Measurements from ENCODE around the gene U2SURP. TPM values are rescaled to one million over a fixed set of nuclear protein-coding genes. Genes with fewer than 3 reads are reported as not detected.
"Not testable (repeated sequence)": the region's sequence is repeated elsewhere in the genome, so short reads cannot be mapped to it uniquely, and the experiment has no call there.

The U2SURP gene
- polyA plus RNA-seq, 1 experiment = 71.9 TPM

GRCh38 chr3:142982038-142982773 lies 19.2 kb upstream of the U2SURP start:
- no peak for DNase-seq (ENCODE audit: low read depth, low spot score)
- Histone ChIP-seq H3K4me3 (ENCODE audit: low read depth, low read length) (no peak overlapping the region), H3K9me3 (ENCODE audit: control insufficient read depth, insufficient read depth, low read length) (no peaks in the 10 kb centered on the region), H3K27me3 (ENCODE audit: control insufficient read depth, insufficient read depth, low read length) (peaks cover 2% of the 10 kb centered on the region), H3K27ac (ENCODE audit: low read depth, low read length) (no peak overlapping the region)
- TF ChIP-seq CTCF (IDR thresholded peaks at IDR 0.05; ENCODE audit: low read depth, low read length) = no peak
- ChIA-PET POLR2A (no interaction called here), CTCF (interaction anchor here (0.5 to 5.5 kb wide), 6 partner anchors 9 to 615 kb away, joined by 3 to 59 read pairs (median 5); no protein-coding TSS in a partner anchor)

GRCh38 chr3:142983318-142983717 lies 18.1 kb upstream of the U2SURP start:
- TF ChIP-seq CTCF (IDR thresholded peaks at IDR 0.05; ENCODE audit: low read depth, low read length) = no peak
- Histone ChIP-seq H3K4me3 (ENCODE audit: low read depth, low read length) (no peak overlapping the region), H3K27me3 (ENCODE audit: control insufficient read depth, insufficient read depth, low read length) (peaks cover 2% of the 10 kb centered on the region), H3K27ac (ENCODE audit: low read depth, low read length) (no peak overlapping the region), H3K9me3 (ENCODE audit: control insufficient read depth, insufficient read depth, low read length) (no peaks in the 10 kb centered on the region)
- DNase-seq (ENCODE audit: low read depth, low spot score) = no peak
- CTCF ChIA-PET = interaction anchor here (1.5 to 5.5 kb wide), 4 partner anchors 9 to 396 kb away, joined by 3 to 59 read pairs (median 8); no protein-coding TSS in a partner anchor
- POLR2A ChIA-PET = no interaction called here

GRCh38 chr3:142984255-142984654 lies 17.1 kb upstream of the U2SURP start:
- Histone ChIP-seq H3K27me3 (ENCODE audit: control insufficient read depth, insufficient read depth, low read length) (peaks cover 2% of the 10 kb centered on the region), H3K4me3 (ENCODE audit: low read depth, low read length) (no peak overlapping the region), H3K9me3 (ENCODE audit: control insufficient read depth, insufficient read depth, low read length) (no peaks in the 10 kb centered on the region), H3K27ac (ENCODE audit: low read depth, low read length) (no peak overlapping the region)
- POLR2A ChIA-PET = no interaction called here
- TF ChIP-seq CTCF (IDR thresholded peaks at IDR 0.05; ENCODE audit: low read depth, low read length) = no peak
- DNase-seq (ENCODE audit: low read depth, low spot score) = no peak
- CTCF ChIA-PET = interaction anchor here (0.6 to 5.5 kb wide), 5 partner anchors 10 to 397 kb away, joined by 3 to 59 read pairs (median 4); no protein-coding TSS in a partner anchor

GRCh38 chr3:142987080-142987700 lies 14.2 kb upstream of the U2SURP start:
- CTCF ChIA-PET = interaction anchor here (0.6 to 2.6 kb wide), 17 partner anchors 9 to 410 kb away, joined by 3 to 54 read pairs (median 3); no protein-coding TSS in a partner anchor
- TF ChIP-seq CTCF (IDR thresholded peaks at IDR 0.05; ENCODE audit: low read depth, low read length) = peak; percentile 67
- DNase-seq (ENCODE audit: low read depth, low spot score) = no peak
- no peak overlapping the region for H3K27ac ChIP-seq (ENCODE audit: low read depth, low read length)
- POLR2A ChIA-PET = no interaction called here
- no peaks in the 10 kb centered on the region for H3K9me3 ChIP-seq (ENCODE audit: control insufficient read depth, insufficient read depth, low read length)
- H3K4me3 ChIP-seq (ENCODE audit: low read depth, low read length) = no peak overlapping the region
- no peaks in the 10 kb centered on the region for H3K27me3 ChIP-seq (ENCODE audit: control insufficient read depth, insufficient read depth, low read length)

- H3K27me3 ChIP-seq (ENCODE audit: control insufficient read depth, insufficient read depth, low read length) = no peaks in the 10 kb centered on the region
- no peak for TF ChIP-seq CTCF (IDR thresholded peaks at IDR 0.05; ENCODE audit: low read depth, low read length)
- no peak for DNase-seq (ENCODE audit: low read depth, low spot score)
- no peak overlapping the region for H3K27ac ChIP-seq (ENCODE audit: low read depth, low read length)
- H3K4me3 ChIP-seq (ENCODE audit: low read depth, low read length) = no peak overlapping the region
- POLR2A ChIA-PET = no interaction called here
- no peaks in the 10 kb centered on the region for H3K9me3 ChIP-seq (ENCODE audit: control insufficient read depth, insufficient read depth, low read length)
- CTCF ChIA-PET = interaction anchor here (0.6 to 2.6 kb wide), 14 partner anchors 10 to 410 kb away, joined by 3 to 54 read pairs (median 3); no protein-coding TSS in a partner anchor
These were observed 13.7 kb upstream of the U2SURP start for GRCh38 chr3:142987707-142988106.

- DNase-seq (ENCODE audit: low read depth, low spot score); H3K9me3 ChIP-seq (ENCODE audit: control insufficient read depth, insufficient read depth, low read length); H3K27ac ChIP-seq (ENCODE audit: low read depth, low read length); H3K27me3 ChIP-seq (ENCODE audit: control insufficient read depth, insufficient read depth, low read length); POLR2A ChIA-PET; H3K4me3 ChIP-seq (ENCODE audit: low read depth, low read length): not testable (repeated sequence)
- CTCF ChIA-PET = interaction anchor here (0.6 to 2.6 kb wide), 11 partner anchors 10 to 408 kb away, joined by 3 to 54 read pairs (median 3); partner anchors contain the start of gene U2SURP
These were observed 13.1 kb upstream of the U2SURP start for GRCh38 chr3:142988221-142988620.

GRCh38 chr3:142988826-142989225 lies 12.5 kb upstream of the U2SURP start:
- H3K27me3 ChIP-seq (ENCODE audit: control insufficient read depth, insufficient read depth, low read length); POLR2A ChIA-PET; H3K9me3 ChIP-seq (ENCODE audit: control insufficient read depth, insufficient read depth, low read length); H3K4me3 ChIP-seq (ENCODE audit: low read depth, low read length); H3K27ac ChIP-seq (ENCODE audit: low read depth, low read length); DNase-seq (ENCODE audit: low read depth, low spot score): not testable (repeated sequence)
- CTCF ChIA-PET = interaction anchor here (0.7 to 9.4 kb wide), 2 partner anchors 160 to 287 kb away, joined by 3 to 167 read pairs; no protein-coding TSS in a partner anchor
